ENCODE data around the gene FLG2. TPM values are rescaled to one million over a fixed set of nuclear protein-coding genes. Genes with fewer than 3 reads are reported as not detected.

Gene FLG2
- total RNA-seq, 1 donor from 2014 or later, result not detected

Other genes with a start within 250 kb of the FLG2 start
- not detected for gene TCHH, start 244.6 kb downstream of the FLG2 start, total RNA-seq
- not detected for gene RPTN, start 200.8 kb downstream of the FLG2 start, total RNA-seq
- gene HRNR, start 135.8 kb downstream of the FLG2 start, total RNA-seq, result not detected
- not detected for gene FLG, start 34.8 kb downstream of the FLG2 start, total RNA-seq
- gene CRNN, start 54.3 kb upstream of the FLG2 start, total RNA-seq, result 0.21 TPM
- gene LCE5A, start 150.8 kb upstream of the FLG2 start, total RNA-seq, result not detected
- gene CRCT1, start 154.5 kb upstream of the FLG2 start, total RNA-seq, result not detected
- gene LCE3E, start 206.8 kb upstream of the FLG2 start, total RNA-seq, result not detected
- not detected for gene LCE3D, start 220.5 kb upstream of the FLG2 start, total RNA-seq
- gene LCE3C, start 240.2 kb upstream of the FLG2 start, total RNA-seq, result not detected

All from ascending aorta (tissue), 1 donor.